ENCODE measurements around the gene LNX2.

- TF ChIP-seq, protein P1, sequence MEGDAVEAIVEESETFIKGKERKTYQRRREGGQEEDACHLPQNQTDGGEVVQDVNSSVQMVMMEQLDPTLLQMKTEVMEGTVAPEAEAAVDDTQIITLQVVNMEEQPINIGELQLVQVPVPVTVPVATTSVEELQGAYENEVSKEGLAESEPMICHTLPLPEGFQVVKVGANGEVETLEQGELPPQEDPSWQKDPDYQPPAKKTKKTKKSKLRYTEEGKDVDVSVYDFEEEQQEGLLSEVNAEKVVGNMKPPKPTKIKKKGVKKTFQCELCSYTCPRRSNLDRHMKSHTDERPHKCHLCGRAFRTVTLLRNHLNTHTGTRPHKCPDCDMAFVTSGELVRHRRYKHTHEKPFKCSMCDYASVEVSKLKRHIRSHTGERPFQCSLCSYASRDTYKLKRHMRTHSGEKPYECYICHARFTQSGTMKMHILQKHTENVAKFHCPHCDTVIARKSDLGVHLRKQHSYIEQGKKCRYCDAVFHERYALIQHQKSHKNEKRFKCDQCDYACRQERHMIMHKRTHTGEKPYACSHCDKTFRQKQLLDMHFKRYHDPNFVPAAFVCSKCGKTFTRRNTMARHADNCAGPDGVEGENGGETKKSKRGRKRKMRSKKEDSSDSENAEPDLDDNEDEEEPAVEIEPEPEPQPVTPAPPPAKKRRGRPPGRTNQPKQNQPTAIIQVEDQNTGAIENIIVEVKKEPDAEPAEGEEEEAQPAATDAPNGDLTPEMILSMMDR (IDR thresholded peaks at IDR 0.05), result no peak
- no peak for TF ChIP-seq POLR2A (IDR thresholded peaks at IDR 0.05)
Observed at GRCh38 chr13:27643334-27644132, 23.2 kb upstream of the LNX2 start.

Data from adrenal gland (tissue), 5 donors.